Ectodermal cell (in vitro differentiated cells): Measurements from ENCODE around the gene KIF4B.
"Not testable (repeated sequence)": the region's sequence is repeated elsewhere in the genome, so short reads cannot be mapped to it uniquely, and the experiment has no call there.

Source experiments
- H3K27ac ChIP-seq: 2 replicates; pipeline ENCODE4 v1.7.0; 2013; ENCODE audit warnings: mild to moderate bottlenecking, low read depth, low read length; ENCODE audit not compliant: insufficient read depth, poor library complexity, severe bottlenecking
- H3K27me3 ChIP-seq: 2 replicates; pipeline ENCODE4 v1.7.0; 2013; ENCODE audit warnings: mild to moderate bottlenecking, low read length; ENCODE audit not compliant: insufficient read depth, control insufficient read depth, poor library complexity, severe bottlenecking
- H3K36me3 ChIP-seq: one replicate; pipeline ENCODE4 v1.7.0; 2013; ENCODE audit warnings: low read length; ENCODE audit not compliant: control insufficient read depth, insufficient read depth
- H3K4me1 ChIP-seq: one replicate; pipeline ENCODE4 v1.7.0; 2013; ENCODE audit warnings: low read length; ENCODE audit not compliant: control insufficient read depth, insufficient read depth
- H3K4me3 ChIP-seq: 2 replicates; pipeline ENCODE4 v1.7.0; 2013; ENCODE audit warnings: low read depth, low read length, control low read depth; ENCODE audit not compliant: insufficient read depth
- H3K9me3 ChIP-seq: 2 replicates; pipeline ENCODE4 v1.7.0; 2013; ENCODE audit warnings: mild to moderate bottlenecking, low read length, moderate library complexity; ENCODE audit not compliant: control insufficient read depth
- WGBS, 2 experiments: methylation state at CpG; one replicate each; pipeline ENCODE4 v1.1.7; 2013; ENCODE audit warnings: missing lambda C conversion rate in 2 of 2; 5-methylcytosine and 5-hydroxymethylcytosine counted together

Gene KIF4B

GRCh38 chr5:154978294-154978693, 35.3 kb upstream of the KIF4B start:
- H3K4me3 ChIP-seq, H3K27me3 ChIP-seq, H3K27ac ChIP-seq, H3K4me1 ChIP-seq, H3K36me3 ChIP-seq, H3K9me3 ChIP-seq: not testable (repeated sequence)
- WGBS, 2 experiments, result 94 to 100% methylated on average over 2 of the region's 2 CpGs

- no peak overlapping the region for H3K4me3 ChIP-seq
- H3K4me1 ChIP-seq, result no peaks in the 10 kb centered on the region
- H3K36me3 ChIP-seq, result no peaks in the 10 kb centered on the region
- no peaks in the 10 kb centered on the region for H3K27me3 ChIP-seq
- no peaks in the 10 kb centered on the region for H3K9me3 ChIP-seq
- 87 to 90% methylated on average over 7 to 8 of the region's 8 CpGs for WGBS, 2 experiments
- no peak overlapping the region for H3K27ac ChIP-seq
These were observed 28.5 kb upstream of the KIF4B start for GRCh38 chr5:154984946-154985516.

DNA sequence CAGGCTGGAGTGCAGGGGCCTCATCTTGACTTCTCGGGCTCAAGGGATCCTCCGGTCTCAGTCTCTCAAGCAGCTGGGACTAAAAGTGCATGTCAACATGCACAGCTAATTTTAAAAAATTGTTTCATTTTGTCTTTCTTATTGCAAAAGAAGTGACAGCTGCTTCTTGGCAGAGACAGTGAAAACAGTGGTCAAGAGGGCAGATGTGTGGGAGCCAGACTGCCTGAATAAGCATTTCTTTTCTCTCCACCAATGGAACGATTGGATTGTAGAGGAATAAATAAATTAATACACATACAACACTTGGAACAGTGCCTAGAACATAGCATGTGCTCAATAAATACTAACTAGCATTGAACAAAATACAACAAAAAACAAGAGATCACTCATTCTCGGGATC, 27.4 kb upstream of the KIF4B start:
- Histone ChIP-seq H3K9me3 (no peaks in the 10 kb centered on the region), H3K4me3 (no peak overlapping the region), H3K36me3 (no peaks in the 10 kb centered on the region), H3K4me1 (no peaks in the 10 kb centered on the region), H3K27ac (no peak overlapping the region), H3K27me3 (no peaks in the 10 kb centered on the region)
- 90 to 98% methylated on average over 3 to 4 of the region's 4 CpGs for WGBS, 2 experiments

DNA sequence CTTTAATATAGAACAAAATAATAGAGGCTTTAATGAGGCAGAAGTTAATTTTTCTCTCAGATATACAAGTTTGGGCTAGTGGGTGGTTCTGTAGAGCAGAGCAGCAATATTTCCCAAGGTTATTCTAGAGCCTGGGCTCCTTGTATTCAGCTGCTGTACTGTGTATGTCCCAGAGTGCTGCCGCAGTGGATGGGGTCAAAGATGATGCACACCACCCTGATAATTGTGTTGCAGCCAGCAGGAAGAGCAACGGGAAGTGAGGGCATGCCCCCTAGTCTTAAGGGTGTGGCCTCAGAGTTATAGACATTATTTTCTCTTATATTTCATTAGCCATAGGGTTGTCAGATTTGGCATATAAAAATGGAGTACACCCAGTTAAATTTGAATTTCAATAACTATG, 23.9 kb upstream of the KIF4B start:
- H3K4me3 ChIP-seq, result no peak overlapping the region
- H3K27me3 ChIP-seq, result no peaks in the 10 kb centered on the region
- WGBS, 2 experiments, result 74 to 93% methylated on average over 1 to 2 of the region's 2 CpGs
- no peaks in the 10 kb centered on the region for H3K36me3 ChIP-seq
- H3K27ac ChIP-seq, result no peak overlapping the region
- no peaks in the 10 kb centered on the region for H3K4me1 ChIP-seq
- no peaks in the 10 kb centered on the region for H3K9me3 ChIP-seq

DNA sequence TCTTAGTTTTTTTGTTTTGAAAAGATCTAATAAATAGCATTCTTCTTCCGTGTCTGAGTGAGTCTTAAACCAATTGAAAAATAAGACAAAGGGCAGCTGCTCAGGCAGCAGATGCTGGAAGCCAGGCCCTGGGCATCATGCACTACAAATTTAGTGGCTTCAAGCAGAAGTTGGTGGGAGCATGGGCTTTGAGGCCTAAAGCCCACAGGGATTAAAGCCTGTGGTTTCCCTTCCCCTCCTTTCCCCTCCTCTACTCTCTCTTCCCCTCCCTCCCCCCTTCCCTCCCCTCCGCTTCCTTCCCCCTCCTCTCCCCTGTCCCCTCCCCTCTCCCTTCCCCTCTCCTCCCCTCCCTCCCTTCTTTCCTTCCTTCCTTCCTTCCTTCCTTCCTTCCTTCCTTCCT, 20.1 kb upstream of the KIF4B start:
- 91 to 94% methylated on average over 1 of the region's 2 CpGs for WGBS, 2 experiments
- H3K4me3 ChIP-seq, result no peak overlapping the region

DNA sequence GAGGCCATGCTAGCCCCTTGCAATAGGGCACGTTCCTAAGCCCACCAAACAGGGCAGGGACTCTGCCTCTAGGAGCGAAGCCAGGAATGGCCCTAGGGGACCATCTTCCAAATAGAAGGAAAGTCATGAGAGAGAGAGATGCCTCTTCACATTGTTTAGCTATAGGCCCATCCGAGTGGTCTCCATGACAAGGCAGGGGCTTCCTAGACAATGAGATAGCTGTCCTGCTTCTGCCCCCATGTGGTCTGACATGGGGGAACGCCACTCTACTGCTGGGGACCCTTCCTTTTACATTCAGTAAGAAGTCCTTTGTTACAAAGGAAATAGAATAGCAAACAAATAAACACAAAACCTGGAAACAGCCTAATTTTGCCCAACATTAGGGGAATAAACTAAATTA, 17.9 kb upstream of the KIF4B start:
- Histone ChIP-seq H3K36me3 (no peaks in the 10 kb centered on the region), H3K4me3 (no peak overlapping the region), H3K9me3 (no peaks in the 10 kb centered on the region), H3K4me1 (no peaks in the 10 kb centered on the region), H3K27ac (no peak overlapping the region), H3K27me3 (no peaks in the 10 kb centered on the region)
- 77 to 78% methylated on average over 4 of the region's 4 CpGs for WGBS, 2 experiments

More for the DNA sequence above, 20.1 kb upstream of the KIF4B start:
- Histone ChIP-seq H3K9me3 (no peaks in the 10 kb centered on the region), H3K27me3 (no peaks in the 10 kb centered on the region), H3K4me1 (no peaks in the 10 kb centered on the region), H3K27ac (no peak overlapping the region), H3K36me3 (no peaks in the 10 kb centered on the region)

DNA sequence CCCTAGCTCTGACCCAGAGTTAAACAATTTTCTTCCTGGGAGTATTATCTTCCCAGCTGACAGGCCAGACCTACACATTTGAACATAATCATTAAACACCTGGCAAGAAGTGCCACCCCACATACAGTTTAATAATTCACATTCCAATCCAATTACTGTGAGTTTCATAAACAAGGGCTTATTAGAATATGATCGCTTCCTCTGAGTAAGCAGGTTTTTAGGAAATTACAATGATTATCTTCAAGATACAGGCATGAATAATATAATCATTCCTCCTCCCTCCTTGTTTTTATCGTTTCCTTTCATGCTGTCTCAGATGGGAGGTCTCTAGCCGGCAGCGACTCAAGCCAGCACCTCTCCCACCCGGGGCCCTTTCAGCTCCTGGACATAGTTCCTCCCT, 15.8 kb upstream of the KIF4B start:
- H3K36me3 ChIP-seq, result no peaks in the 10 kb centered on the region
- H3K27me3 ChIP-seq, result no peaks in the 10 kb centered on the region
- 82 to 96% methylated on average over 4 to 5 of the region's 5 CpGs for WGBS, 2 experiments
- H3K27ac ChIP-seq, result no peak overlapping the region
- H3K4me3 ChIP-seq, result no peak overlapping the region
- no peaks in the 10 kb centered on the region for H3K4me1 ChIP-seq
- H3K9me3 ChIP-seq, result no peaks in the 10 kb centered on the region

DNA sequence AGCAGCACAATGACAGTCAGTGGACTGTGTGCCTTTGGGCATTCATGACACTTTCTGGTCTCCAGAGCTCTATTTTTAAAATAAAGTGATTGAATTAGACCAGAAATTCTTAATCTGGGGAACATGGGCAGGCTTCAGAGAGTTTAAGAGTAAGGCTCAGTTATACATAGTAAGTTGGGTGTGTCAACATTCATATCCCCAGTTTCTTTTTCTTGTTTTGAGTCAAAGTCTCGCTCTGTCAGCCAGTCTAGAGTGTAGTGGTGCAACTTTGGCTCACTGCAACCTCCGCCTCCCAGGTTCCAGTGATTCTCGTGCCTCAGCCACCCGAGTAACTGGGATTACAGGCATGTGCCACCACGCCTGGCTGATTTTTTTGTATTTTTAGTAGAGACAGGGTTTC, 13.7 kb upstream of the KIF4B start:
- Histone ChIP-seq H3K9me3 (no peaks in the 10 kb centered on the region), H3K36me3 (no peaks in the 10 kb centered on the region), H3K27me3 (no peaks in the 10 kb centered on the region), H3K4me1 (no peaks in the 10 kb centered on the region), H3K27ac (no peak overlapping the region), H3K4me3 (no peak overlapping the region)
- WGBS, 2 experiments, result 90 to 96% methylated on average over 5 of the region's 5 CpGs

DNA sequence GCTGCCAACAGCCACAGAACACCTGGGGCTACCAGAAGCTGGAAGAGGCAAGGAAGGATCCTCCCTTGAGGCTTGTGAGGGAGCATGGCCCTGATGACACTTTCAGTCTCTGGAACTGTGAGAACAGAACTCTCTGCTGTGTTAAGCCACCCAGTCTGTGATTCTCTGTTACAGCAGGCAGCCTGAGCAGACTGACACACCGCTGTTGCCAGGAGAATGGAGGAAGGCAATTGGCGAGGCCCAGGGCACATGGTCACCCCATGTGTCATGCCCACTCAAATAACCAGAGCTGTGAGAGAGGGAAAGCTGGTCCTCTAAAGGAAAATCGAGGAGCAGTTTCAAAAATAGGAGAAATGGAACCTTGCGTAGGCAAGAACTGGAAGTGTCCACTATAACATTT, 12.0 kb upstream of the KIF4B start:
- H3K9me3 ChIP-seq, result no peaks in the 10 kb centered on the region
- no peaks in the 10 kb centered on the region for H3K4me1 ChIP-seq
- H3K4me3 ChIP-seq, result no peak overlapping the region
- H3K27ac ChIP-seq, result no peak overlapping the region
- no peaks in the 10 kb centered on the region for H3K36me3 ChIP-seq
- WGBS, 2 experiments, result 94 to 95% methylated on average over 4 of the region's 4 CpGs
- no peaks in the 10 kb centered on the region for H3K27me3 ChIP-seq

GRCh38 chr5:155002722-155003121, 10.8 kb upstream of the KIF4B start:
- not testable (repeated sequence) for H3K36me3 ChIP-seq, H3K4me3 ChIP-seq, H3K9me3 ChIP-seq, H3K27ac ChIP-seq, H3K27me3 ChIP-seq, H3K4me1 ChIP-seq
- WGBS, 2 experiments, result 92 to 93% methylated on average over 4 of the region's 4 CpGs

DNA sequence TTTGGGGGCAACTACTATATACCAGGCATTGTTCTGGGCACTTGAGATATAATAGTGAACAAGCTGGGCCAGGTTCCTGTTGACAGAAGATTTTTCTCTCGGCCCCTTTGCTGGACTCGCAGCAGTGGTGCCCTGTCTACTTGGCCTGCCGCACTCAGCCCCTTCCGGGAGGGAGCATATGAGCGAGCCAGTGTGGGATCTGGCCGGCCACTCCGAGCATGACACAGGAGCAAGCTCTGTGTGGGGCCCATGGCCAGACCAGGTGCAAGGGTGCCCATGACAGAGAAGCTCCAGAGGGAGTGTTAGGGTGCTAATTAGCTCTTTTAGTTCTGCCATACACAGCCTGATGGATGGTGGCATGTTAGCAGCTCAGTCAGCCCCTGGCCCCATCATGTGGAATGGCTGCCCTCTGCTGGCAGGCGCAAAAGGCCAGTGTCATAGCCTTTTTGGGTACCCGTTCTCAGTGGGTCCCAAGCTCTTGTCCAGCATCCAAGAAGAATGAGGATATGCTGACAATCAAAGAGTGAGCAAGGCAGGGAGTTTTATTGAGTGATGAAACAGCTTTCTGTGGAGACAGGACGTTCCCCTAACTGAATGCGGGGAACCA, 9.3 kb upstream of the KIF4B start:
- Histone ChIP-seq H3K4me3 (no peak overlapping the region), H3K36me3 (no peaks in the 10 kb centered on the region), H3K27ac (no peak overlapping the region), H3K27me3 (no peaks in the 10 kb centered on the region), H3K9me3 (no peaks in the 10 kb centered on the region), H3K4me1 (no peaks in the 10 kb centered on the region)
- 89% methylated on average over 11 of the region's 11 CpGs for WGBS, 2 experiments
